ENCODE measurements around the gene OPA3. TPM values are rescaled to one million over a fixed set of nuclear protein-coding genes. Genes with fewer than 3 reads are reported as not detected.

OPA3 gene
- total RNA-seq, 4 donors from 2014 or later, result 5.0 to 26.6 (median 13.6) TPM

DNA sequence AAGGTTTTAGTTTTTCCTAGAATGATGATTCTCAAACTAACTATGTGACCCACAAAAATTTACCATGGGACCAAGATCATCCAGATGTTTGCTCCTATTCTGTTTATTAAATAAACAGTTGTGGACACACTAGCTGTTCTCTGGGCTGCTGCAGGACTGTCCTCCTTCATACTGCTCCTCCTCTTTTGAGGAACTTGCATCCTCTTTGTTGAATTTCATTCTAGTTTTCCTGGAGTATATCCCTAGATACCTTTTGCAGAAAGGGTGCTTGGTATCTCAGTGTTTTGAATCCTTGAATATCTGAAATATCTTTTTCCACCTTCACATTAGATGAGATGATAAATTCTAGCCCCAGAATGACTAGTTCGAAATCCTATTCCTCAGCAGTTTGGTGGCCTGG, 53.3 kb downstream of the OPA3 start:
- Histone ChIP-seq H3K36me3 (peaks cover 0 to 8% (median 0%) of the 10 kb centered on the region in 3 donors), H3K4me1 (peaks cover 0 to 19% (median 3%) of the 10 kb centered on the region in 4 donors), H3K4me3 (no peak overlapping the region), H3K27ac (no peak overlapping the region), H3K9me3 (no peaks in the 10 kb centered on the region), H3K27me3 (no peaks in the 10 kb centered on the region)
- no peak for DNase-seq
- TF ChIP-seq, protein P1, sequence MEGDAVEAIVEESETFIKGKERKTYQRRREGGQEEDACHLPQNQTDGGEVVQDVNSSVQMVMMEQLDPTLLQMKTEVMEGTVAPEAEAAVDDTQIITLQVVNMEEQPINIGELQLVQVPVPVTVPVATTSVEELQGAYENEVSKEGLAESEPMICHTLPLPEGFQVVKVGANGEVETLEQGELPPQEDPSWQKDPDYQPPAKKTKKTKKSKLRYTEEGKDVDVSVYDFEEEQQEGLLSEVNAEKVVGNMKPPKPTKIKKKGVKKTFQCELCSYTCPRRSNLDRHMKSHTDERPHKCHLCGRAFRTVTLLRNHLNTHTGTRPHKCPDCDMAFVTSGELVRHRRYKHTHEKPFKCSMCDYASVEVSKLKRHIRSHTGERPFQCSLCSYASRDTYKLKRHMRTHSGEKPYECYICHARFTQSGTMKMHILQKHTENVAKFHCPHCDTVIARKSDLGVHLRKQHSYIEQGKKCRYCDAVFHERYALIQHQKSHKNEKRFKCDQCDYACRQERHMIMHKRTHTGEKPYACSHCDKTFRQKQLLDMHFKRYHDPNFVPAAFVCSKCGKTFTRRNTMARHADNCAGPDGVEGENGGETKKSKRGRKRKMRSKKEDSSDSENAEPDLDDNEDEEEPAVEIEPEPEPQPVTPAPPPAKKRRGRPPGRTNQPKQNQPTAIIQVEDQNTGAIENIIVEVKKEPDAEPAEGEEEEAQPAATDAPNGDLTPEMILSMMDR (IDR thresholded peaks at IDR 0.05), result no peak
- no peak for TF ChIP-seq POLR2A (IDR thresholded peaks at IDR 0.05)

DNA sequence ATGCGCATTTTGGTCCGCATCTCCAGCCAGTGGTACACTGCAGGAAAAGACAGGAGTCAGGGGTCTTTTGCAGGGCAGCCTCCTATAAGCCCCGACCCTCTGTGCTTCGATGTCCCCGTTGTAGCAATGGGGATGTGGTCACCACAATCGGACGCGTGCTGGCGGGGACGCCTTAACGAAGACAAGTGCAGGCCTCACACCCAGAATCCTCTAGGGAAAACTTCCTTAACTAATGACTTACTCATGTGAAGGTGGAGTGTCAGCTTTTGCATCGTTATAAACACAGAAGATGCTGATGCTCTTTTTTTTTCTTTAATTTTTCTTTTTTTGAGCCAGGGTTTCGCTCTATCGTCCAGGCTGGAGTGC, 55.2 kb downstream of the OPA3 start:
- peaks cover 0 to 27% (median 4%) of the 10 kb centered on the region in 3 donors for H3K36me3 ChIP-seq
- peak overlapping the region in 2 of 4 donors; percentile 46 to 48 for H3K4me3 ChIP-seq
- TF ChIP-seq POLR2A (IDR thresholded peaks at IDR 0.05), result no peak
- H3K4me1 ChIP-seq, result peaks cover 0 to 19% (median 3%) of the 10 kb centered on the region in 4 donors
- DNase-seq, result no peak
- H3K27ac ChIP-seq, result no peak overlapping the region
- no peaks in the 10 kb centered on the region for H3K27me3 ChIP-seq
- H3K9me3 ChIP-seq, result no peaks in the 10 kb centered on the region

DNA sequence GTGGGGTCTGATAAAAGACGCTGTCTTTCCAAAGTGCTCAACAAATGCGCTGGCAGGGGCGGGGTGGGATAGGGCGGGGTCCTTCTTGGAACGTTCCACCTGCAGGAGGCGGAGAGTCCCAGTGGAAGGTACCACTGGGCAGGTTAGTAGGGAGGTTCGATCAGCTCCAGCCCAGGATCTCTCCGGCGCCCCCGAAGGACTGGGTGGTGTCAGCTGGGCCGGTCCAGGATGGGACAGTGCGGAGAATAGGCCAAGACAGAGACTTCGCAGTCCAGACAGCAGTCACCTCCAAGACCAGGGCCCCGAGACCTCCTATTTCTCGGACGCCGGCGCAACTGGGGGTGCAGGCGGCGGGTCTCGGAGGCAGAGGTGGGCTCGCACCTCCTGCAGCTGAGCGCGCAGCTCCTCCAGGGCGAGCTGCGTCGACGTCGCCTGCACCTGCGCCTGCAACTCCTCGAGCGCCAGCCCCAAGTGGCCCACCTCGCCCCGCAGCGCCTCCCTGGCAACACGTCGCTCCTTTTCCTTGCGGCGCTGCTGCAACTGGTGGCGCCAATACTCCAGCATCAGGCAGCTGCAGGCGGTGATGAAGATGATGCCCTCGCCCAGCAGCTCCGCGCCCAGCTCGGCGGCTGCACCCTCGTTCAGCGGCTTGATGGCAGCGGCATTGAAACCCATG, 55.7 kb downstream of the OPA3 start:
- Histone ChIP-seq H3K4me3 (peak overlapping the region in 3 of 4 donors; percentile 16 to 48 (median 46)), H3K4me1 (peaks cover 0 to 19% (median 3%) of the 10 kb centered on the region in 4 donors), H3K9me3 (no peaks in the 10 kb centered on the region), H3K36me3 (peaks cover 0 to 32% (median 7%) of the 10 kb centered on the region in 3 donors), H3K27me3 (no peaks in the 10 kb centered on the region), H3K27ac (peak overlapping the region in 1 of 4 donors; percentile 46)
- peak in 2 of 3 donors; percentile 71 to 79 for DNase-seq
- no peak for TF ChIP-seq POLR2A (IDR thresholded peaks at IDR 0.05)
- TF ChIP-seq, protein P1 (IDR thresholded peaks at IDR 0.05), result peak in 1 of 6 experiments; percentile 2

DNA sequence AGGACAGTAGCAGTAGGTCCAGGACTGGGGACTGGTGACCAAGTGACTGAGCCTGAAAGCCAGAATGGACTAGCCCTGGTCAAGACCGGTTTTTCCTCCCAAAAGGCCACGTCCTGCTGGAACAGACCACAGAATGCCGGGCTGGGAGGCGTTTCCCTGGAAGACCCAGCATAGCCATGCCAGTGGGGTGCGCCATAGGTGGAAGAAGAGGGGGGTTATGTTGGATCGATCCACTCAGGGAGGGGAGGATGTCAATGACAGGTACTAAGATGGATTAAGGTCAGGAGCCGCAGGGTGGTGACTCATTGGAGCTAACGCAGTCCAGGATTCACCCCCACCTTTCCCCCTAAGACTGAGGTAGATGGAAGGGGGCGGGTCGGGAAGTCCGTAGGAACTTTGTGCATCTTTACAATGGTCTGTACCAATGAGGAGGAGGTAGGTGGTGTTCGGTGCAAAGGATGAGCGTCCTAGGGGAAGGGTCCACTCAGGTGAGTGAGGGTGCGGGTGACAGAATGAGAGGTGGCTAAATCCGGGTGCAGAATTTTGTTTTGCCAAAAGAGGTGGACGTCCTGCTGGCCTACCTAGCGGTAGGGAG, 56.4 kb downstream of the OPA3 start:
- Histone ChIP-seq H3K27ac (peak overlapping the region in 1 of 4 donors; percentile 46), H3K36me3 (peaks cover 0 to 37% (median 7%) of the 10 kb centered on the region in 3 donors), H3K9me3 (no peaks in the 10 kb centered on the region), H3K4me3 (peak overlapping the region in 2 of 4 donors; percentile 46 to 48), H3K4me1 (peaks cover 0 to 19% (median 5%) of the 10 kb centered on the region in 4 donors), H3K27me3 (no peaks in the 10 kb centered on the region)
- no peak for TF ChIP-seq POLR2A (IDR thresholded peaks at IDR 0.05)
- TF ChIP-seq, protein P1 (IDR thresholded peaks at IDR 0.05), result no peak
- DNase-seq, result no peak

DNA sequence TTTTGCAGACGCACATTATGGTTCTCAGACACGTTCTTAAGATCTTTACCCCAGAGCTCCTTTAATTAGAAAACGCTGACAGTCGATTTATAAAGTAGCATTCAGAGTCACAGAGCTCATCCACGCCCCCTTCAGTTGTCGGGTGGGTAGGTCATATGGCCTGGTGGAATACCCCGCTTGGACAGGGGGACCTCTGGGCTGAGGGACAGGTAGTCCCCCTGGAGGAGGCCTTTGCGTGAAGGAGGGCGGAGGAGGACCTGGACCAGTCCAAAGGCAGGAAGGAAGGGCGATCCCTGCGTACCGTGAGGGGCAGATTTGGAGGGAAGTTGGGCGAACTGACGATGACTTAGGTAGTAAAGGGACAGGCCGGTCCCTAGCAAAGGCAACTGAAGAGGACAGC, 56.9 kb downstream of the OPA3 start:
- no peak for DNase-seq

DNA sequence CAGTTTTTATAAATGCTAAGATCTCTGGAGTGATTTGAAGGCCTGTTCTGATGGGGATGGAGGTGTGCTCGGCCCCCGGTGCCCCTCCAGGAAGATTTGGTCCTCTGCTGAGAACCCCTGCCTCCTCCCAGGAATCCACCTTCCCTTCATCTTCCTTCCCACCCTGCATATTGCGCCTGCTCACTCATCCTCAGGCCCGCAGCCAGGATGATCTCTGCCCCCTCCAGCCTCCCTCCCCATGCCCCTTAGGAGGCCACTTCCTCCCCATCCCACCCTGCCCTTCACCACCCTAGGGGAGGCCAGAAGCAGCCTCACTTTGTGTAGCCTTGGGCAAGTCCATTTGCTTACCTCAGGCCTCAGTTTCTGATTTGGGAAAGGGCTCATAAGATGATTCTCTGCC, 57.6 kb downstream of the OPA3 start:
- DNase-seq, result no peak
- H3K4me1 ChIP-seq, result peaks cover 0 to 20% (median 5%) of the 10 kb centered on the region in 4 donors
- no peak overlapping the region for H3K27ac ChIP-seq
- TF ChIP-seq, protein P1 (IDR thresholded peaks at IDR 0.05), result no peak
- TF ChIP-seq POLR2A (IDR thresholded peaks at IDR 0.05), result no peak
- no peaks in the 10 kb centered on the region for H3K27me3 ChIP-seq
- H3K4me3 ChIP-seq, result no peak overlapping the region
- H3K9me3 ChIP-seq, result no peaks in the 10 kb centered on the region
- peaks cover 0 to 48% (median 7%) of the 10 kb centered on the region in 3 donors for H3K36me3 ChIP-seq

More for the DNA sequence above, 56.9 kb downstream of the OPA3 start:
- Histone ChIP-seq H3K27me3 (no peaks in the 10 kb centered on the region), H3K4me1 (peaks cover 0 to 19% (median 5%) of the 10 kb centered on the region in 4 donors), H3K9me3 (no peaks in the 10 kb centered on the region), H3K27ac (no peak overlapping the region), H3K4me3 (no peak overlapping the region), H3K36me3 (peaks cover 0 to 41% (median 7%) of the 10 kb centered on the region in 3 donors)
- no peak for TF ChIP-seq POLR2A (IDR thresholded peaks at IDR 0.05)
